ENCODE data around the gene HOXB5. TPM values are rescaled to one million over a fixed set of nuclear protein-coding genes. Genes with fewer than 3 reads are reported as not detected.

HOXB5 gene
- polyA plus RNA-seq, 10 donors = 0.60 to 7.2 (median 3.0) TPM

DNA sequence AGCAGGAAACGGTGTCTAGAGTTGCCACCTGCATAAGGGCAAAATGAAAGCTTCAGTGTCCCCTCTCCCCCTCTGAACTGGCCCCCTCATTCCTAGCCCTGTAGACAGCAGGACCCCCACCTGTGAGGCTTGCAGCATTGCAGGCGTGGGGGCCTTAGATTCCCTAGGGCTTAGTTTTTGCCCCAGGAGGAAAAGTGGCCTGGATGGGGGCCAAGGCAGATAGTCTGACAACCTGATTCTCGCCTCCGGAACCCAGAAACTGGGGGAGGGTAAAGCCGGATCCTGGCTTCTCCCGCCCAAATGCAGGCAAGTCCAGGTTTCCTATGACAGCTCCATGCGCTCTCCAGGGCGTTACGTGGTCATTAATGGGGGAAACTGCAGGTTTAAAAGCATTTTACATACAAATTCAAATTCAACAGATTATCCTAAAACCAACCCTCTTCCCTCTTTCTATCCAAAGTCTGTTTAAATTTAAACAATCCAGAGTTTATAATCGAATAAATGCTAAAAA, 11.9 kb upstream of the HOXB5 start:
- no peak for DNase-seq

DNA sequence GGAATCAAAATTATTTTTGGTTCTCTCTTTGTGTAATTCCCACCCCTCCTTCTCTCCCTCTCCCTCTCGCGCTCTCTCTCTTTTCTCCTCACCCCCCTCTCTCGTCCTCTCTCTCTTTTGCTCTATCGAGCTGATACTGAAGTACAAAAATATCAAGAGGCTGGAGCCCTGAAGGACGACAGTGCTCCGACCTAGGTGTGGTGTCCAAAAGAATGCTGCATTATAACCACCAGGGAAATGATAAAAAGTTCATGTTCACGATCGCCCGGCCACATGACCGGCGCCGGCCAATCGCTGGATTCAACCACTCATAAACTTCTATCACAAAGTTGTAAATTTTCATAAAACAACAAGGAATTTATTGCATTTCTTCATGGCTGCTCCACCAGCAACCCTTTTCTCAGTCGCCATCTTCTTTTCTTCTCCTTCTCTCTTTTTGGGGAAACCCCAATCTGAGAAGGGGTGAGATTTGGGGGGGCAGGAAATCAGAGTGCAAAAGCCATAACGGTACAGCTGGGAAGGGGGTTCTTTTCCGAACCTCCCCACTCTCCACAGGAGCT, 11.3 kb upstream of the HOXB5 start, which contains the start of gene HOXB6:
TSS of gene HOXB6 (minus strand) at position 217 of the 560 bp plus-strand sequence. CDS start 6,836 bp downstream, outside the sequence.
- DNase-seq = peak in 1 of 3 donors; percentile 66

GRCh38 chr17:48603959-48604769, 10.6 kb upstream of the HOXB5 start:
- DNase-seq = no peak

GRCh38 chr17:48601539-48602425, 8.2 kb upstream of the HOXB5 start:
- no peak for DNase-seq

DNA sequence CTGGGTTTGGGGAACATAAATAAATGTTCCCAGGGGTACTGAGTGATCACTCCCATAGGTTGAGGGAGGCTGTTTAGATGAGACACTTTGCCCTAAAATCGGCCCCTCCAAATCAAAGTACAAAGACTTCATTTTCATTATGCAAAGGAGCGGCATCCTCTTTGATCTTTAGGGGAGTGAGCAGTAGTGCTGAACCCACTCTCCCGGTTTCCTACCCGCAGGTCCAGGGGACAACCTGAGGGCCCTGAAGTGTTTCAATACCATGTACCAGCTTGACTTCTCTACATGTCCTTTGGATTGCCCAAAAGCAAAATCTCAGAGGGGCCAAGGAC, 7.6 kb upstream of the HOXB5 start:
- no peak for DNase-seq

DNA sequence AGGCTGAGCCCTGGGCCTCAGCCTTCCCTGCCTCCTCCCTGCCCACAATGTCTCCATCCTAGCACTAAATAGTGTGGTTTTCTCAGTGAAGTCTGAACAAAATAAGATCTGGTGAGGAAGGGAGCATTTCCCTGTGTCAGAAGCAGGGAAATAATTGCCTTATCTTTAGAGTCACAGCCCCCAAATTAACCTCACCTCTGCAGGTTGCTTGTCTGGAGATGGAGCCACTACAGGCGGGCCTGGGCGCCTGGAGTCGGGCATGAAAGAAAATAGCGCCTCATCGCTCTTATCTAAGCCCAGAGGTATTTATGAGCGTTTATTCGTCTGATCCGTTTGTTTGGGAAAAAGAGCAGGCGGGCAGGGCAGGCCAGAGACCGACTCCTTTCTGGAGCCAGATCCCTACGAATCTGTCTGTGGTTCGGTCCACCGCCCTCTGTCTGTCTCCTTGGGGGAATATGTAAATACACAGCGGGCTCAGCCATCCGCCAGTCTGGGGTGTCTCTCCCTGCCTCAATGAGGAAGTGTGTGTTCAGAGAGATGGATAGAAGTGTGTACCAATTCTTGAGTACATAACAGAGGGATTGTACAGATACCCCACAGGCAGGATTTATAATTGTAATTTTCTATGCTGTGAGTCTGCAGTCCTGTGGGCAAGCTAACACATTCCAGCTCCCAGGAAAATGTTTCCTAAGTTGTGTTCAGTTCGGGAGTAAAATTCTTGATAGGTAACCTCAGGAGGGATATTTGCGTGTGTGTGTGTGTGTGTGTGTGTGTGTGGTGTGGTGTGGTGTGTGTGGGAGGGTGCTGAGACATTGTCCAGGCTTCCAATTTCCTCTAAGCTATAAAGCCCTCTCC, 6.9 kb upstream of the HOXB5 start:
- DNase-seq = no peak

DNA sequence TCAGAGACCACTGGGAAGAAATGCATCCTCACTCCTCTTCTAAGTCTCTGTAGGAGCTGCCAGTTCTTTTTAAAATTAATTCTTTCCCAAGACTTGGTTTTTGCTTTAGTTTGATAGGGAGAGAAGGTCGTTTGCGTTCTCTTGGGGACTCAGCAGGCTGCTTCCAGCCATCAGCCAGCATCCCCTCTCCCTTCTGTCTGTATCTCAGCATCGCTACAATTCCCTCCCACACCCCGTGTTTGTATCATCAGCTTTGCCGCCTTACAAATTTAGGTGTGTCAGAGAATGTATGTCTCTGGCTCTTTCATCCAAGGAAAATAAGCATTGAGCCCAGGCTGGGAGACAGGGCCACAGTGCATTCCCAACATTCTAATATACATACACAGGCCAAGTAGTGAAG, 5.8 kb upstream of the HOXB5 start:
- DNase-seq = no peak

DNA sequence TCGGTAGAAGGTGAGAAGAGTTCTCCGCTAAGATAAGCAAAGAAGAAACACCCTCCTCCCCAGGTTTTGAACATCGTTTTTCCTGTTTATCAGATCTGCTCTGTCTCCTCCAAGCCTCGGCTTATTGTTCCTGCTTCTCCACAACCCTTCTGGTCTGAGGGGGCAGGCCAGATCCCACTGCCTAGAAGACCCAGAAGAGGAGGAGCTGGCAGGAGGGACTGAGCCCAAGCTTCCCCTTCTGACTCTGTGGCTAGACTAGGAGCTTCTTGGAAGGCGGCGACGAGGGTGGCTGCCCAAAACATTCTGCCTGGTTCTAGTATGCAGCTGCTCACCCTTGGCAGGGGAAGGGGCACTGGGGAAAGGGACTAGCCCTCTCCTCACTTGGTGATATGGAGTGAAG, 5.2 kb upstream of the HOXB5 start:
- DNase-seq = no peak

- DNase-seq = peak in 1 of 3 donors; percentile 78
Observed at GRCh38 chr17:48597778-48598631, 4.4 kb upstream of the HOXB5 start.

GRCh38 chr17:48597528-48597777, 3.9 kb upstream of the HOXB5 start:
- DNase-seq = no peak

GRCh38 chr17:48596735-48597527, 3.4 kb upstream of the HOXB5 start:
- no peak for DNase-seq

DNA sequence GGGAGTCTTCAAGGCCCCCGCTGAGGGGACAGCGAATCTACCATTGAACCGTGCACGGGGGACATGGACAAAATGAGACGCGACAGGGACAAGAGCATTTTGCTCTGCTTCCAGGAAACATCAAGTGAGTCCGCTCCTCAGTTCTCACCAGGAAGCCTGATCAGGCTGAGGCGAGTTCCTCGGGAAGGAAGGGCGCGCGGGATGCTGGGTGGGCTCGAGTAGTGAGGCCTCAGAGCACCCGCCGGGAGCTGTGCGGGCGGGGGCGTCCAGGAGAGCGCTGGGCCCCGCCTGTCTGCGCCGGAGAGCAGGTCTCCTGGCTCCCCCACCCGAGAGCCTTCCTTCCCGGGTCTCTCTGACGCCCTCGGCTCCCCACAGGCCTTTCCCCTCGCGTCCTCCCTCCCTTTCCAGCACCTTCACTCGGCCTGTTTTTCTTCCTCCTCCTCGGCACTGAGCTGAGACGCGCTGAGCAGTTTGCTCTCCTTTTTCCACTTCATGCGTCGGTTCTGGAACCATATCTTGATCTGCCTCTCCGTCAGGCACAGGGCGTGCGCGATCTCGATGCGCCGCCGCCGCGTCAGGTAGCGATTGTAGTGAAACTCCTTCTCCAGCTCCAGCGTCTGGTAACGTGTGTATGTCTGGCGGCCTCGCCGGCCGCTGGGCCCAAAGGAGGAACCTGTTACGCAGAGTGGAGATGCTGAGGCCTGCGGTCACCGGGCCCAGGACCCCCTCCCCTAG, 2.6 kb upstream of the HOXB5 start:
- peak in 1 of 3 donors; percentile 32 for DNase-seq

GRCh38 chr17:48595278-48595999, 1.9 kb upstream of the HOXB5 start:
- no peak for DNase-seq

DNA sequence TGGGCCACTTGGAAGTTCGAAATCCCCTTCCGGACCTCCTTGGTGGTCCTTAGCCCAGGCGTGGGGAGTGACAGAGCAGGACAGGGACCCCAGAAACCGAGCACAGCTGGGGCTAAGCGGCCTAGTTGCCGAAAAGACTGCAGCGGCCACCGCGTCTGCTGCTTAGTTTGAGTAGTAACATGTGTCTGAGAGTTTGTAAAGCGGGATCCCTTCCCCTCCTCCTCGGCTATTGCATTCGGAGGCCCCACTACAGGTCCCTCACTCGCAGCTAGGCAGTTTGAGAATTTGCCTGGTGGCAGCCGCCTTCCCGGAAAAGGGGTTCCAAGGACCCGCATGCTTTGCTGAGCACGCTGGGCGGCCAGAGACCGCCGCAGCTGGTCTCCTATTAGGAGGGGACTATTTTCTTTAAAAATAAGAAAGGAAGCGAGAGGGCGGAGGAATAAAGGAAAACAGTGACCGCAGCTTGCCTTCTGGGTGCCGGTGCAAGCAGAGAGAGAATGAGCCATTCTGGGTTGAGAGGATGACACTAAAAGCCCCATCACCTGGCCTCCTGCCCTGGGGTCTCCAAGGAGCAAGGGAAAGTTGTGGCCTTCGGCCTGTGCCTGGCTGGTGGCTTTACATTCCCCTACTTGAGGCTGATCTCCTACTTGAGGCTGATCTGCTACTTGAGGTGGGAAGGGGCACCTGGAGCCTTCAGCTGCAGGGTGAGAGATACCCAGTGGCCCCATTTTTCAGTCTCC, 1.1 kb upstream of the HOXB5 start:
- no peak for DNase-seq

DNA sequence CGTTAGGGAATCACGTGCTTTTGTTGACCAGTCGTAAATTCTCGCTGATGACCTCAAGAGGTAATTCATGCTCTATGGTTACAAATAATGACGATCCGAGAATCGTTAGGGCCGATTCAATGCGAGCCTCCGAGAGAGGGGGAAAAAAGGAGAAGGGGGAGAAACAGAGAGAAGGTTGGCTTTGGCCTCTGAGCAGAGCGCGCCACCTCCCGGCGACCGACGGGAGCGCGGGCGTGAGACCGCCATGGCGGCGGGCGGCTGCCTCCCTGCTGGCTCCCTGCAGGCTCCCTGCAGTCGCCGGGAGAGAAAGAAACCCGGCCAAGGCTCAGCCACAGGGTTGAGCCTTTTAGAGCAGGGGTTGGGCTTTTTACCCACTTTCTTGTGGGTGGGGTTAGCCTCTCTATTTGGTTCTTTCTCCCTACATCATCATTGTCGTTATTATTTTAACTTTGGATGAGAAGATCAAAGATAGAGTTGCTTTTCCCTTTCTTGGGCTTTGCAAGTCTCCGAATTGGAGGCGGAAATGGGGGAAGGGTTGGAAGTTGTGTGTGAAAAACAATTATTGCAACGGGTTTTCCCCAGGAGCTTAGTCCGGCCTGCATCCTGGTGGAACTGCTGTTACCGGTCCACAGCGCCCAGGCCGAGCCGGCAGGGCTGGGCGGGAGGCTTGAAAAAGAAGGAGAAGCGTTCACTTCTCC, 410 bp upstream of the HOXB5 start:
- DNase-seq = peak; percentile 88 to 95 (median 91)

DNA sequence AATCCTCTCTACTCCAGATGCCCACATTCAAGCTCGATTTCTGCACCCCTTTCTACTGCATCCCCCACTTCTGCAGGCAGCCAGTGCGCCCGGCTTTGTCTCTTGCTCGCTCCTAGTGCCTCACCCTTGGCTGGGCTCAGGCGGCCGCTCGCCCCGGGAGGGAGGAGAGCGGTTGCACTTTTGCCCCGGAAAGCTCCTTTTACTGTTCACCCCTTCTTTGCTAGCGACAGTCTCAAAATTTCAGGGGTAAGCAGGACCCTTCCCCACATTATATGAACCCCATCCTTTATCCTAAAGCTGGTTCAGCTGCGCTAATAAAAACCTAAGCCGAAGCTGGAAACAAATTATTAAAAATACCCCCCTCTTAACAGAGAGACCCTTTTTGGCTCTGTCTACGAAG, 1.0 kb downstream of the HOXB5 start:
- no peak for DNase-seq

- no peak for DNase-seq
Observed at GRCh38 chr17:48592057-48592514, 1.5 kb downstream of the HOXB5 start.

All from muscle of back (tissue), 11 donors.